HepG2 (cell line): ENCODE measurements around the gene MCM10. TPM values are rescaled to one million over a fixed set of nuclear protein-coding genes. Genes with fewer than 3 reads are reported as not detected.
A peak's percentile ranks its signal among the peaks of the same experiment; 100 is the strongest.

Source experiments
- CHD2 ChIP-seq: IDR thresholded peaks from 2 replicates; pipeline ENCODE4 v1.6.1; 2011; ENCODE audit warnings: low read depth, low read length, improper control_type of control experiment
- ESRRA ChIP-seq: sonication (generic); formaldehyde crosslinking; IDR thresholded peaks from 2 replicates; pipeline ENCODE4 v1.5.1; 2020; ENCODE audit warnings: mild to moderate bottlenecking, low read depth, missing genetic modification reagents
- ETV6 ChIP-seq: sonication (generic); formaldehyde crosslinking; conservative IDR thresholded peaks from 2 replicates; pipeline ENCODE4 v1.4.0; 2020; ENCODE audit warnings: missing genetic modification reagents
- FOXK1 ChIP-seq: sonication (generic); formaldehyde crosslinking; IDR thresholded peaks from 2 replicates; pipeline ENCODE4 v1.4.0; 2020; ENCODE audit warnings: low read depth, missing genetic modification reagents, borderline replicate concordance
- HDAC6 ChIP-seq: fragments of 200-600 bp; sonication (generic); IDR thresholded peaks from 2 replicates; pipeline ENCODE4 v1.7.0; 2017; ENCODE audit warnings: mild to moderate bottlenecking, antibody characterized with exemption, low read length, low read depth
- HOXA3 ChIP-seq: sonication (generic); formaldehyde crosslinking; IDR thresholded peaks from 2 replicates; pipeline ENCODE4 v1.5.0; 2020; ENCODE audit warnings: missing genetic modification reagents
- LCORL ChIP-seq, 2 experiments: fragments of 450-650 bp in 1 of 2; sonication (generic) in 1 of 2; formaldehyde crosslinking in 1 of 2; IDR thresholded peaks; 2 replicates each; pipeline versions ENCODE4 v1.5.0 to v1.6.1; 2017 to 2020; ENCODE audit warnings: antibody characterized with exemption in 1 of 2, missing genetic modification reagents in 1 of 2
- NCOA5 ChIP-seq: sonication (generic); formaldehyde crosslinking; IDR thresholded peaks from 2 replicates; pipeline ENCODE4 v1.4.0; 2020; ENCODE audit warnings: missing genetic modification reagents
- NCOR1 ChIP-seq: fragments of 200-600 bp; sonication (generic); IDR thresholded peaks from 2 replicates; pipeline ENCODE4 v1.7.0; 2017; ENCODE audit warnings: antibody characterized with exemption, low read length, borderline replicate concordance
- NR2F1 ChIP-seq, 2 experiments: fragments of 450-650 bp in 1 of 2; formaldehyde crosslinking in 1 of 2; IDR thresholded peaks; 2 replicates each; pipeline versions ENCODE4 v1.5.0 to v1.6.1; 2016 to 2020; ENCODE audit warnings: mild to moderate bottlenecking in 1 of 2, missing compliant biosample characterization in 1 of 2, missing genetic modification reagents in 1 of 2, moderate library complexity in 1 of 2
- PPARG ChIP-seq: conservative IDR thresholded peaks from 2 replicates; pipeline ENCODE4 v1.6.1; 2016; ENCODE audit warnings: missing biosample characterization, missing genetic modification reagents
- RXRB ChIP-seq: IDR thresholded peaks from 2 replicates; pipeline ENCODE4 v1.6.1; 2016; ENCODE audit warnings: borderline replicate concordance, missing genetic modification reagents, missing compliant biosample characterization
- SAP130 ChIP-seq: IDR thresholded peaks from 2 replicates; pipeline ENCODE4 v1.6.1; 2016; ENCODE audit warnings: low read depth
- SYNCRIP ChIP-seq: fragments of 200-400 bp; formaldehyde crosslinking; IDR thresholded peaks from 2 replicates; pipeline ENCODE4 v1.6.1; 2018; ENCODE audit warnings: mild to moderate bottlenecking, low read depth, low read length; ENCODE audit not compliant: insufficient read depth
- TEAD2 ChIP-seq: sonication (generic); formaldehyde crosslinking; IDR thresholded peaks from 2 replicates; pipeline ENCODE4 v1.9.0; 2021; ENCODE audit warnings: missing genetic modification reagents
- ZNF101 ChIP-seq: sonication (generic); formaldehyde crosslinking; IDR thresholded peaks from 2 replicates; pipeline ENCODE4 v1.4.0; 2020; ENCODE audit warnings: mild to moderate bottlenecking, low read depth, missing genetic modification reagents, borderline replicate concordance
- ZNF460 ChIP-seq: sonication (generic); formaldehyde crosslinking; IDR thresholded peaks from 2 replicates; pipeline ENCODE4 v1.5.1; 2020; ENCODE audit warnings: missing genetic modification reagents, mild to moderate bottlenecking, borderline replicate concordance
- ZNF652 ChIP-seq: IDR thresholded peaks from 2 replicates; pipeline ENCODE4 v1.6.1; 2016; ENCODE audit warnings: low read depth, borderline replicate concordance
- polyA plus RNA-seq, 8 experiments: library from polyadenylated mRNA; depleted of rRNA in 3 of 8; stranded (reverse) in 7 of 8; unstranded in 1 of 8; fragments of >200 nt; fragmentation: Illumina TruSeq in 4 of 8; extraction: Trizol in 4 of 8; gene quantifications; 2 replicates each; pipeline versions ENCODE4 v1.2.1 to v1.2.3, GENCODE V29; 2011 to 2016; ENCODE audit warnings: low read depth in 4 of 8, missing spikeins in 1 of 8, mixed read lengths in 1 of 8; ENCODE audit not compliant: insufficient read depth in 1 of 8
- total RNA-seq, 5 experiments: library from RNA; depleted of rRNA; stranded (reverse); fragments of >200 nt; fragmentation: Illumina TruSeq; extraction: Trizol; gene quantifications; 2 replicates each; pipeline ENCODE4 v1.2.3, GENCODE V29; 2016; ENCODE audit warnings: low read depth in 1 of 5
- TF ChIP-seq, protein P1 (sequence below): sonication (generic); formaldehyde crosslinking; IDR thresholded peaks from 2 replicates; pipeline ENCODE4 v1.5.1; 2020; ENCODE audit warnings: mild to moderate bottlenecking, missing genetic modification reagents
- TF ChIP-seq, protein P2 (sequence below): sonication (generic); formaldehyde crosslinking; IDR thresholded peaks from 2 replicates; pipeline ENCODE4 v1.4.0; 2020; ENCODE audit warnings: missing genetic modification reagents
- TF ChIP-seq, protein P3 (sequence below): sonication (generic); formaldehyde crosslinking; IDR thresholded peaks from 2 replicates; pipeline ENCODE4 v1.5.0; 2020; ENCODE audit warnings: mild to moderate bottlenecking, missing genetic modification reagents, borderline replicate concordance

MCM10 gene
- total and polyA plus RNA-seq, 2 of the 13 experiments (the other 11 are each of a cell fraction or from before 2014, with no cell fraction given), result 2.8 to 31.3 TPM

DNA sequence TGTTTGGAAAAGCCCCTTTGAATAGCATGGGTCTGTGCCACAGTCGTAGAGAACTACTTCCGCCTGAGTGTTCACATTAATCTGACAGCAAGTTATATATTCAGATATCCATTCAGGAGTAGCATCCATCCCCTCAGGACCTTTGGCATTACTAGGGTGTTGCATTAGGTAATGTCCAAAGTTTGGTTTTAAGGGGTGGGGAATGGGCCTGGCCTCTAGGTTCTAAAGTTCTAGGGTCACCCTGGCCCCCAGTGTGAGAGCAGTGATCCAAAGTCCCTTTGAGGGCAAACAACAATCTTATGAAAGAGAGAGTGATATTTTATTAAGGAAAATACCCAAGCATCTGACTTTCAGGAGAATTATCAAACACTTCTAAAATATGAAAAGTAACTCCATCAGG, 12.3 kb downstream of the MCM10 start (continued):
- TF ChIP-seq ZNF101 (CRISPR knock-in tag), result no peak
- no peak for TF ChIP-seq LCORL (IDR thresholded peaks at IDR 0.05)
- TF ChIP-seq LCORL (CRISPR knock-in tag; IDR thresholded peaks at IDR 0.05), result peak; percentile 74; the same call in 1 of the 2 replicates
- TF ChIP-seq TEAD2 (CRISPR knock-in tag), result no peak
- no peak for TF ChIP-seq SYNCRIP
- no peak for TF ChIP-seq NCOA5 (CRISPR knock-in tag)
- no peak for TF ChIP-seq ZNF652 (CRISPR knock-in tag)
- no peak for TF ChIP-seq ZNF460
- TF ChIP-seq NR2F1 (CRISPR knock-in tag; IDR thresholded peaks at IDR 0.05), result peak in 1 of 2 experiments; percentile 51; a peak in 2 of 4 replicates
- no peak for TF ChIP-seq HDAC6
- TF ChIP-seq, protein P1, sequence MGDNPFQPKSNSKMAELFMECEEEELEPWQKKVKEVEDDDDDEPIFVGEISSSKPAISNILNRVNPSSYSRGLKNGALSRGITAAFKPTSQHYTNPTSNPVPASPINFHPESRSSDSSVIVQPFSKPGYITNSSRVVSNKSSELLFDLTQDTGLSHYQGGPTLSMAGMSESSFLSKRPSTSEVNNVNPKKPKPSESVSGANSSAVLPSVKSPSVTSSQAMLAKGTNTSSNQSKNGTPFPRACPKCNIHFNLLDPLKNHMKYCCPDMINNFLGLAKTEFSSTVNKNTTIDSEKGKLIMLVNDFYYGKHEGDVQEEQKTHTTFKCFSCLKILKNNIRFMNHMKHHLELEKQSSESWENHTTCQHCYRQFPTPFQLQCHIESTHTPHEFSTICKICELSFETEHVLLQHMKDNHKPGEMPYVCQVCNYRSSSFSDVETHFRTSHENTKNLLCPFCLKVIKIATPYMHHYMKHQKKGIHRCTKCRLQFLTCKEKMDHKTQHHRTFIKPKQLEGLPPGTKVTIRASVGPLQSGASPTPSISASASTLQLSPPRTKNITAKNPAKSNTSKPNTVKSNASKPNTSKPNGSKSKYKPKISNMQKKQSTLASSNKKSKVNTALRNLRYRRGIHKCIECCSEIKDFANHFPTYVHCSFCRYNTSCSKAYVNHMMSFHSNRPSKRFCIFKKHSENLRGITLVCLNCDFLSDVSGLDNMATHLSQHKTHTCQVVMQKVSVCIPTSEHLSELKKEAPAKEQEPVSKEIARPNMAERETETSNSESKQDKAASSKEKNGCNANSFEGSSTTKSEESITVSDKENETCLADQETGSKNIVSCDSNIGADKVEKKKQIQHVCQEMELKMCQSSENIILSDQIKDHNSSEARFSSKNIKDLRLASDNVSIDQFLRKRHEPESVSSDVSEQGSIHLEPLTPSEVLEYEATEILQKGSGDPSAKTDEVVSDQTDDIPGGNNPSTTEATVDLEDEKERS (CRISPR knock-in tag), result no peak
- no peak for TF ChIP-seq CHD2
- no peak for TF ChIP-seq ETV6 (CRISPR knock-in tag)
- TF ChIP-seq HOXA3 (CRISPR knock-in tag), result 0 out of 2 replicates have a peak, but pooled peaks have one; percentile 29
- no peak for TF ChIP-seq FOXK1
- TF ChIP-seq PPARG, result peak; percentile 70
- TF ChIP-seq, protein P2, sequence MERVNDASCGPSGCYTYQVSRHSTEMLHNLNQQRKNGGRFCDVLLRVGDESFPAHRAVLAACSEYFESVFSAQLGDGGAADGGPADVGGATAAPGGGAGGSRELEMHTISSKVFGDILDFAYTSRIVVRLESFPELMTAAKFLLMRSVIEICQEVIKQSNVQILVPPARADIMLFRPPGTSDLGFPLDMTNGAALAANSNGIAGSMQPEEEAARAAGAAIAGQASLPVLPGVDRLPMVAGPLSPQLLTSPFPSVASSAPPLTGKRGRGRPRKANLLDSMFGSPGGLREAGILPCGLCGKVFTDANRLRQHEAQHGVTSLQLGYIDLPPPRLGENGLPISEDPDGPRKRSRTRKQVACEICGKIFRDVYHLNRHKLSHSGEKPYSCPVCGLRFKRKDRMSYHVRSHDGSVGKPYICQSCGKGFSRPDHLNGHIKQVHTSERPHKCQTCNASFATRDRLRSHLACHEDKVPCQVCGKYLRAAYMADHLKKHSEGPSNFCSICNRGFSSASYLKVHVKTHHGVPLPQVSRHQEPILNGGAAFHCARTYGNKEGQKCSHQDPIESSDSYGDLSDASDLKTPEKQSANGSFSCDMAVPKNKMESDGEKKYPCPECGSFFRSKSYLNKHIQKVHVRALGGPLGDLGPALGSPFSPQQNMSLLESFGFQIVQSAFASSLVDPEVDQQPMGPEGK (CRISPR knock-in tag), result peak; percentile 80
- TF ChIP-seq, protein P3, sequence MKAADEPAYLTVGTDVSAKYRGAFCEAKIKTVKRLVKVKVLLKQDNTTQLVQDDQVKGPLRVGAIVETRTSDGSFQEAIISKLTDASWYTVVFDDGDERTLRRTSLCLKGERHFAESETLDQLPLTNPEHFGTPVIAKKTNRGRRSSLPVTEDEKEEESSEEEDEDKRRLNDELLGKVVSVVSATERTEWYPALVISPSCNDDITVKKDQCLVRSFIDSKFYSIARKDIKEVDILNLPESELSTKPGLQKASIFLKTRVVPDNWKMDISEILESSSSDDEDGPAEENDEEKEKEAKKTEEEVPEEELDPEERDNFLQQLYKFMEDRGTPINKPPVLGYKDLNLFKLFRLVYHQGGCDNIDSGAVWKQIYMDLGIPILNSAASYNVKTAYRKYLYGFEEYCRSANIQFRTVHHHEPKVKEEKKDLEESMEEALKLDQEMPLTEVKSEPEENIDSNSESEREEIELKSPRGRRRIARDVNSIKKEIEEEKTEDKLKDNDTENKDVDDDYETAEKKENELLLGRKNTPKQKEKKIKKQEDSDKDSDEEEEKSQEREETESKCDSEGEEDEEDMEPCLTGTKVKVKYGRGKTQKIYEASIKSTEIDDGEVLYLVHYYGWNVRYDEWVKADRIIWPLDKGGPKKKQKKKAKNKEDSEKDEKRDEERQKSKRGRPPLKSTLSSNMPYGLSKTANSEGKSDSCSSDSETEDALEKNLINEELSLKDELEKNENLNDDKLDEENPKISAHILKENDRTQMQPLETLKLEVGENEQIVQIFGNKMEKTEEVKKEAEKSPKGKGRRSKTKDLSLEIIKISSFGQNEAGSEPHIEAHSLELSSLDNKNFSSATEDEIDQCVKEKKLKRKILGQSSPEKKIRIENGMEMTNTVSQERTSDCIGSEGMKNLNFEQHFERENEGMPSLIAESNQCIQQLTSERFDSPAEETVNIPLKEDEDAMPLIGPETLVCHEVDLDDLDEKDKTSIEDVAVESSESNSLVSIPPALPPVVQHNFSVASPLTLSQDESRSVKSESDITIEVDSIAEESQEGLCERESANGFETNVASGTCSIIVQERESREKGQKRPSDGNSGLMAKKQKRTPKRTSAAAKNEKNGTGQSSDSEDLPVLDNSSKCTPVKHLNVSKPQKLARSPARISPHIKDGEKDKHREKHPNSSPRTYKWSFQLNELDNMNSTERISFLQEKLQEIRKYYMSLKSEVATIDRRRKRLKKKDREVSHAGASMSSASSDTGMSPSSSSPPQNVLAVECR (CRISPR knock-in tag), result no peak; the same call in 1 of the 2 replicates
- TF ChIP-seq RXRB (CRISPR knock-in tag), result 0 out of 2 replicates have a peak, but pooled peaks have one; percentile 30
- TF ChIP-seq ESRRA, result 0 out of 2 replicates have a peak, but pooled peaks have one; percentile 68
- peak; percentile 34; the same call in 1 of the 2 replicates for TF ChIP-seq SAP130 (CRISPR knock-in tag)
- TF ChIP-seq NCOR1, result peak; percentile 89
